Astrocyte of the spinal cord (primary cell): ENCODE measurements around the gene C3orf70.

Source experiments
- DNase-seq: peaks from one replicate; pipeline ENCODE4 v3.0.0; 2011; ENCODE audit warnings: low read depth, low spot score
- H3K4me3 ChIP-seq: 2 replicates; pipeline ENCODE4 v1.5.1; 2011; ENCODE audit warnings: low read depth, mild to moderate bottlenecking, low read length, moderate library complexity
- CTCF ChIP-seq: IDR thresholded peaks from 2 replicates; pipeline ENCODE4 v1.5.1; 2012; ENCODE audit warnings: low read depth, mild to moderate bottlenecking, low read length, inconsistent platforms
- in situ Hi-C: cut with HindIII; loops from 2 replicates; pipeline ENCODE4 v1.10.0; 2017; ENCODE audit warnings: low sequenced_read_pairs

The C3orf70 gene

GRCh38 chr3:185137821-185138220 lies 15.0 kb downstream of the C3orf70 start:
- no peak for TF ChIP-seq CTCF
- in situ Hi-C loops = no loop called here
- DNase-seq = no peak
- no peak overlapping the region for H3K4me3 ChIP-seq

GRCh38 chr3:185134509-185134908 lies 18.4 kb downstream of the C3orf70 start:
- TF ChIP-seq CTCF = no peak
- no peak for DNase-seq
- no peak overlapping the region for H3K4me3 ChIP-seq
- in situ Hi-C loops = no loop called here

GRCh38 chr3:185131602-185132256 lies 21.1 kb downstream of the C3orf70 start:
- TF ChIP-seq CTCF = no peak
- no peak for DNase-seq
- H3K4me3 ChIP-seq = no peak overlapping the region
- in situ Hi-C loops = no loop called here

- no peak for TF ChIP-seq CTCF
- no peak for DNase-seq
- in situ Hi-C loops = no loop called here
- no peak overlapping the region for H3K4me3 ChIP-seq
Measured at GRCh38 chr3:185129083-185129482, 23.8 kb downstream of the C3orf70 start.

GRCh38 chr3:185126201-185126600 lies 26.7 kb downstream of the C3orf70 start:
- no peak for TF ChIP-seq CTCF
- in situ Hi-C loops = no loop called here
- no peak overlapping the region for H3K4me3 ChIP-seq
- DNase-seq = no peak

GRCh38 chr3:185120126-185120525 lies 32.7 kb downstream of the C3orf70 start:
- no peak for TF ChIP-seq CTCF
- in situ Hi-C loops = no loop called here
- no peak overlapping the region for H3K4me3 ChIP-seq
- DNase-seq = no peak
